Activated T-helper 2 cell treated with anti-CD3 and anti-CD28 coated beads, Interferon-gamma antibody, Interleukin-2, Interleukin-4, amounts not matched to agents 10 μg/mL and 5 μg/mL and 100 μg/mL, durations not matched to agents 14 hours and 24 hours and 36 hours (primary cell): ENCODE data around the gene WDR41. TPM values are rescaled to one million over a fixed set of nuclear protein-coding genes. Genes with fewer than 3 reads are reported as not detected.

Experiments used
- DNase-seq: peaks from one replicate; pipeline ENCODE4 v3.0.0; 2021; ENCODE audit warnings: low spot score
- H3K27ac Mint-ChIP-seq: one replicate; pipeline ENCODE4 v1.8.0; 2021; ENCODE audit warnings: mixed read lengths
- H3K27me3 Mint-ChIP-seq: one replicate; pipeline ENCODE4 v1.8.0; 2021; ENCODE audit warnings: low read depth, mixed read lengths
- H3K36me3 Mint-ChIP-seq: one replicate; pipeline ENCODE4 v1.8.0; 2021; ENCODE audit warnings: low read depth, mixed read lengths
- H3K4me1 Mint-ChIP-seq: one replicate; pipeline ENCODE4 v1.8.0; 2021; ENCODE audit warnings: low read depth, mixed read lengths
- H3K4me3 Mint-ChIP-seq: one replicate; pipeline ENCODE4 v1.8.0; 2021; ENCODE audit warnings: low read depth, mild to moderate bottlenecking, moderate library complexity, mixed read lengths
- H3K9me3 Mint-ChIP-seq: one replicate; pipeline ENCODE4 v1.8.0; 2021; ENCODE audit warnings: mixed read lengths
- intact Hi-C: fragments of 100-400 bp; cut with micrococcal nuclease; formaldehyde crosslinking; loops from one replicate; pipeline ENCODE4 v1.15.1; 2023
- total RNA-seq: library from RNA; stranded (reverse); gene quantifications from 2 replicates; pipeline ENCODE4 v1.2.3, GENCODE V29; 2022

Gene WDR41
- total RNA-seq, 1 donor from 2014 or later = 54.6 TPM

DNA sequence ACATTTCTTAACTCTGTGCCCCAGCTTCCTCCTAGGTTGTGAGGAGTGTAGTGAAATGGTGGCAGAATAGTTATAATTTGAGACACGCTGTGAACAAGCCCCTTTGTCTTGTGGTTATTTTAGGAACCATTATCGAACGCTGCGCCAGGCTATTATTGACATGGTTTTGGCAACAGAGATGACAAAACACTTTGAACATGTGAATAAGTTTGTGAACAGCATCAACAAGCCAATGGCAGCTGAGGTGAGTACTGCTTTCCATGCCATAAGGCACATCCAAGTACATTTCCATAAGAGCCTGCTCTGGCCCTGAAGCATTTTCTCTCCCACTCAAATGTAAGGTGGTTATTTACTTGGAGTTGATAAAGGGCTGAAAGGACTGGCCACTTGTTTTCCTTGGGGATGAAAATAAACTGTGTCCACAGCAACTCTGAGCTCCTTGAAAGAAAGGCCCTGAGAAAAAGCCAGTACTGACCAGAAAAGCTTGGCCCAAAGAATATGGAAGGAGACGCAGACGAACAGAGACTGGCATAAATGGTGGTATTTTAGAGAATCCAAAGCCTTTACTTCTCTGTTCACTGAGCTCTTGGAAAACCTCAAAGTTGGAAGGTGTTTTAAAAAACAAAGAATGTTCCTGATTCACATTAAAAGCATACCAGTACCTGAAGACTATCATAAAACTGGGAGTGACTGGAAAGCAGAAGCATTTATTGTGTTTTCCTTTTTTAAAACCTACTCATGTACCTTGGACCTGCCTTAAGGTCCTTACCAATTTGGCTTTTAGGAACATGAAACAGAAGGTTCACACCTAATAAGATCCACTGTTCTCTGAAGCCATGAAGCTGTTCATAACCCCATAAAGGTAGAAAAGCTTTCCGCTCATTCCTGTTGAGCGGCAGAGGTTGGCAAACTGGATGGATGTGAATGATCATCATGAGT is 72.2 kb downstream of the WDR41 start:
- no peak for DNase-seq

GRCh38 chr5:77418601-77419581 is 73.2 kb downstream of the WDR41 start:
- no peak overlapping the region for H3K27ac Mint-ChIP-seq
- peaks cover 6% of the 10 kb centered on the region for H3K36me3 Mint-ChIP-seq
- intact Hi-C loops = no loop called here
- H3K4me3 Mint-ChIP-seq = no peak overlapping the region
- peaks cover 4% of the 10 kb centered on the region for H3K9me3 Mint-ChIP-seq
- DNase-seq = no peak
- peaks cover 2% of the 10 kb centered on the region for H3K4me1 Mint-ChIP-seq
- H3K27me3 Mint-ChIP-seq = no peaks in the 10 kb centered on the region

More for the DNA sequence above, 72.2 kb downstream of the WDR41 start:
- H3K27ac Mint-ChIP-seq = no peak overlapping the region
- H3K4me1 Mint-ChIP-seq = peaks cover 4% of the 10 kb centered on the region
- H3K36me3 Mint-ChIP-seq = peaks cover 10% of the 10 kb centered on the region
- no peak overlapping the region for H3K4me3 Mint-ChIP-seq
- peaks cover 4% of the 10 kb centered on the region for H3K9me3 Mint-ChIP-seq
- intact Hi-C loops = no loop called here
- no peaks in the 10 kb centered on the region for H3K27me3 Mint-ChIP-seq

DNA sequence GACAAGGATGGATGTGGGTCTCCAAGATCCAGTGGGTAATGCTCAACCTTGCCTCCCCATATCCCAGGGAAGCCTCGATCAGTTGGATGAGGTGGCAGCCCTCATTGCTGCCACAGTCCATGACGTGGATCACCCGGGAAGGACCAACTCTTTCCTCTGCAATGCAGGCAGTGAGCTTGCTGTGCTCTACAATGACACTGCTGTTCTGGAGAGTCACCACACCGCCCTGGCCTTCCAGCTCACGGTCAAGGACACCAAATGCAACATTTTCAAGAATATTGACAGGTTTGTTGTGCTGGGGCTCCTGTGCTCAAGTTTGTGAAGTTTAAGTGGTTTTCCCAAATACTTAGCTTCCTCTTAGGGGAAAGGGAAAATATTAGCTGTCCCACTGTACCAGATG is 74.0 kb downstream of the WDR41 start:
- Mint-ChIP-seq H3K36me3 (peaks cover 1% of the 10 kb centered on the region), H3K9me3 (peaks cover 2% of the 10 kb centered on the region), H3K27ac (no peak overlapping the region), H3K27me3 (no peaks in the 10 kb centered on the region), H3K4me3 (no peak overlapping the region), H3K4me1 (no peaks in the 10 kb centered on the region)
- intact Hi-C loops = no loop called here
- no peak for DNase-seq

DNA sequence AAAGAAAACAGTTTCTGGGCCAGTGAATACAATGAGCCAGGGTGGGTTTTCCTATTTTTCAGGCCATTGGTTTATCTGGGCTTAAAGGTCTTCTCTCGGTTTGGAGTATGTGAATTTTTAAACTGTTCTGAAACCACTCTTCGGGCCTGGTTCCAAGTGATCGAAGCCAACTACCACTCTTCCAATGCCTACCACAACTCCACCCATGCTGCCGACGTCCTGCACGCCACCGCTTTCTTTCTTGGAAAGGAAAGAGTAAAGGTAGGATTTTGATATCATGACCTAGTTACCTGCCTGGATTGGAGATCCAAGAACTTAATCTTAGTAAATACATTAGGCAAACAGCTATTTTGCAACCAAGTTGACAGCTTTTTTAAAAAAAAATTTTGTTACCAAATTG is 79.1 kb downstream of the WDR41 start:
- Mint-ChIP-seq H3K36me3 (no peaks in the 10 kb centered on the region), H3K27me3 (peaks cover 11% of the 10 kb centered on the region), H3K27ac (no peak overlapping the region), H3K9me3 (no peaks in the 10 kb centered on the region), H3K4me1 (no peaks in the 10 kb centered on the region), H3K4me3 (no peak overlapping the region)
- intact Hi-C loops = no loop called here
- DNase-seq = no peak

DNA sequence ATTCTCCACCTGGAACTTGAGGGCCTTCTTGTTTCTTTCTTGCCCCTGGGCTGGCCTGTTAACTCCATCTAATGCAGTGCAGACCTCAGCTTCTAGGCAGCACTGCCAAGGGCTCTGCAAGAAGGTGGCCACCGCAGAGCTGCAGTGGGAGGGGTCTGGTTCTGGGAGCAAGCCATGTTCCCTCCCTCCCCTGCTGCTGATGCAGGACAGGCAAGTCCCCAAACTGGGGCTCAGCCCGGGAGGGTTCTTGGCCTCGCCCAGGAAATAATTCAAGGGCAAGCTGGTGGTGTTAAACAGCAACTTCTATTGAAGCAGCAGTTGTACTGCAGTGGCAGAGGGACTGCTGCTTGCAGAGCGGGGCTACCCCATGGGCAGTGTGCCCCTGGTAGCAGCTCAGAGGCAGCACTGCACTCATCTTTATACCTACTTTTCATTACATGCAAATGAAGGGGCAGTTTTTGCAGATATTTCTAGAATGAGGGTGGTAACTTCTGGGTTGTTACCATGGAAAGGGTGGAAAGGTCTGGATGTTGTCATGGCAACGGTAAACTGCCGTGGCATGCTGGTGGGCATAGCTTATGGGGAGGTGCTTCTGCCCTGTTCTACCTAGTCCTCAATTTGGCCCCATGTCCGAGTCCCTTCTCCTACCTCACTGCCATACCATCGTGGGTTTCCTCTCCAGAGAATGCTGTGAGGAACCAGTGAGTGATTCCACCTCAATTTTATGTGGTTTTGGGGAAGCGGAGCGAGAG is 82.1 kb downstream of the WDR41 start:
- Mint-ChIP-seq H3K4me1 (peaks cover 2% of the 10 kb centered on the region), H3K27me3 (peaks cover 18% of the 10 kb centered on the region), H3K36me3 (no peaks in the 10 kb centered on the region), H3K9me3 (no peaks in the 10 kb centered on the region), H3K4me3 (no peak overlapping the region), H3K27ac (no peak overlapping the region)
- intact Hi-C loops = no loop called here
- DNase-seq = no peak

- H3K4me3 Mint-ChIP-seq = no peak overlapping the region
- H3K36me3 Mint-ChIP-seq = no peaks in the 10 kb centered on the region
- intact Hi-C loops = no loop called here
- DNase-seq = no peak
- H3K27ac Mint-ChIP-seq = no peak overlapping the region
- peaks cover 16% of the 10 kb centered on the region for H3K27me3 Mint-ChIP-seq
- no peaks in the 10 kb centered on the region for H3K9me3 Mint-ChIP-seq
- H3K4me1 Mint-ChIP-seq = peaks cover 2% of the 10 kb centered on the region
Observed at GRCh38 chr5:77407152-77407551, 85.0 kb downstream of the WDR41 start.

DNA sequence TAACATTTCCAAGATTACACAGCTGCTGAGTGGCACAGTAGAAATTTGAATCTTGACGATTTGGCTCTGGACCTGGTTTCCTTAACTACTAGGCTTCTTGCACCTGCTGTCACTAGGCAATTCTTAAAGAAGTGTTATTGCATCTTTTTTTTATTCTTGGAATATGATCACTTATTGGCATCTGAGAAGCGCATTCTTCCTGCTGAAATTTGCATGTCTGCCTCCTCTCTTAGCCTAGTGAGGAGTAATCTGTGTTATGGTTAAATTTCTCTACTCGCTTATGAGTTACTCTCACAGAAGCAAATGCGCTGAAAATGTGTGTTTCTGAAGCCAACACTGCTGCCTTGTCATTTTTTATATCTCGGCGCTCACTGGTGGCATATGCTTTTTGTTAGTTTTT is 89.3 kb downstream of the WDR41 start:
- no peaks in the 10 kb centered on the region for H3K36me3 Mint-ChIP-seq
- peaks cover 17% of the 10 kb centered on the region for H3K27me3 Mint-ChIP-seq
- no peak overlapping the region for H3K4me3 Mint-ChIP-seq
- H3K9me3 Mint-ChIP-seq = no peaks in the 10 kb centered on the region
- intact Hi-C loops = no loop called here
- DNase-seq = no peak
- H3K4me1 Mint-ChIP-seq = peaks cover 2% of the 10 kb centered on the region
- no peak overlapping the region for H3K27ac Mint-ChIP-seq

DNA sequence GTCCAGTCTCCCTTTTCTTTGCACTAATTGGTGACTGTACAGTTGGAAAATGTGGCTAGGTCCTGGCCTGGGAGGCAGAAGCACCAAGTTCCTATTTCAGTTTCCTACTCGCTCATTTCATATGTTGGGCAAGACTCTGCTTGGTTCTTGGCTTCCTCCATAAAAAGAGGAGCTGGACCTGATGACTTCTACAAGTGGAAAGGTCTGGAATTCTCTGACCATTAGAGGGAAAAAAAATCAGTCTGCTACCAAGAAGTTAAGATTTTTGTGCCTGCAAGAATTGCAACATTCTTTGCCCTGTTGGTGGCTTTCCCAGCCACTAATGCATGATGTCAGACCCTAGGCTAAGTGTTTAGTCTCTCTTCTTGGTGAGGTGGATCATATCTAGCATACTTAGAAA is 91.5 kb downstream of the WDR41 start:
- H3K27ac Mint-ChIP-seq = no peak overlapping the region
- peaks cover 14% of the 10 kb centered on the region for H3K27me3 Mint-ChIP-seq
- H3K36me3 Mint-ChIP-seq = no peaks in the 10 kb centered on the region
- intact Hi-C loops = no loop called here
- DNase-seq = no peak
- H3K4me1 Mint-ChIP-seq = peaks cover 9% of the 10 kb centered on the region
- H3K4me3 Mint-ChIP-seq = no peak overlapping the region
- no peaks in the 10 kb centered on the region for H3K9me3 Mint-ChIP-seq

DNA sequence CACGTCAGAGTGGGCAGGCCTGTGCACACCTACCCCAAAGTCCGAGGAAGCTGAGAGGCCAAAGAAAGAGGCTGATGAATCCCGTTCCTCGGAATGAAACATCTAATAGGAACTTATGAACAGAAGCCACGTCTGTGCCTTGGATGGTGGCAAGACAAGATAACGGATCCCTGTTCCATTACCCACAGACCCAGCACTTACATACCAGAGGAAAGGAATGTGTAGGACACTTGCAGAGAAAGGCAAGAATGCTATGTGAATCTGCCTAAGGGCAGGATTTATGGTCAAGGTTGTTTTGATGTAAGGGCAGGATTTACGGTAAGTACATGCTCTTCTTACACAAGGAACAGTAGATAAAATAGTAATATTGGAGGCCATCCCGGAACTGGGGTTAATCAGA is 93.2 kb downstream of the WDR41 start:
- H3K9me3 Mint-ChIP-seq = no peaks in the 10 kb centered on the region
- no peak overlapping the region for H3K27ac Mint-ChIP-seq
- peaks cover 9% of the 10 kb centered on the region for H3K4me1 Mint-ChIP-seq
- no peak overlapping the region for H3K4me3 Mint-ChIP-seq
- no peak for DNase-seq
- H3K27me3 Mint-ChIP-seq = peaks cover 10% of the 10 kb centered on the region
- H3K36me3 Mint-ChIP-seq = no peaks in the 10 kb centered on the region
- intact Hi-C loops = no loop called here

GRCh38 chr5:77398458-77398857 is 93.7 kb downstream of the WDR41 start:
- DNase-seq = no peak
- Mint-ChIP-seq H3K27ac (no peak overlapping the region), H3K9me3 (no peaks in the 10 kb centered on the region), H3K36me3 (no peaks in the 10 kb centered on the region), H3K27me3 (peaks cover 10% of the 10 kb centered on the region), H3K4me3 (no peak overlapping the region), H3K4me1 (peaks cover 9% of the 10 kb centered on the region)
- intact Hi-C loops = no loop called here

DNA sequence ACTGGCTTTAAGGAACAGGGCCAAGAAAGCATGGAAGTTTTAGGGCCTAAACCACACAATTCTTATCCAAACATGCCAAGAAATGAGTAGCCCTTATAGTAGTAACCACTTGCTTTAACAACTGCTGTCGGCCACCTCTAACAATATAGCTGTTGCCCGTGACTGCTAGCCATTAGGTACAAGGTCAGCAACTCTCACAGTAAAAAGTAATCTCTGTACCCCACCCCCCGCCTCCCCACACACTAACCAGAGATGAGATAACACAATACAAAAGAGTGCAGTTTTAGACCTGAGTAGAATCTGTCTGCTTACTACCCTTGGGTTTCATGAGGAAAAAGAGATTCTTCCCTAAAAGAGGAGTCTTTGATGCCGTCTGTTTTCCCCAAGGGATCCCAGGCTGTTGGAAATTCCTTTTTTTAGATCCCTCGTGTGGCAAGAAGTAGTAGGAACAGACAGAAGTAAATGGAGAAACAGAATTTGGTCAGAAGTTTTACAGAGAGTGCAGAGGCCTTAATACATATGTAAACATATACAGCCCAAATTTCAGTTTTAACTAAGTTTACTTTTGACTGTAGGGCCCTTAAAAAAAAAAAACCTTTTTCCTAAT is 94.3 kb downstream of the WDR41 start:
- no peak overlapping the region for H3K4me3 Mint-ChIP-seq
- H3K9me3 Mint-ChIP-seq = no peaks in the 10 kb centered on the region
- H3K36me3 Mint-ChIP-seq = no peaks in the 10 kb centered on the region
- intact Hi-C loops = loop anchor here (1.0 kb wide), 1 partner anchor 41 kb away; no protein-coding TSS in a partner anchor
- DNase-seq = no peak
- H3K27ac Mint-ChIP-seq = no peak overlapping the region
- peaks cover 9% of the 10 kb centered on the region for H3K4me1 Mint-ChIP-seq
- H3K27me3 Mint-ChIP-seq = peaks cover 10% of the 10 kb centered on the region

- peaks cover 9% of the 10 kb centered on the region for H3K4me1 Mint-ChIP-seq
- DNase-seq = no peak
- intact Hi-C loops = no loop called here
- H3K27me3 Mint-ChIP-seq = peaks cover 9% of the 10 kb centered on the region
- H3K9me3 Mint-ChIP-seq = no peaks in the 10 kb centered on the region
- H3K36me3 Mint-ChIP-seq = no peaks in the 10 kb centered on the region
- no peak overlapping the region for H3K27ac Mint-ChIP-seq
- H3K4me3 Mint-ChIP-seq = no peak overlapping the region
Observed at GRCh38 chr5:77396017-77396416, 96.1 kb downstream of the WDR41 start.
